ENCODE data around the gene TTLL9. TPM values are rescaled to one million over a fixed set of nuclear protein-coding genes. Genes with fewer than 3 reads are reported as not detected.
"Not testable (repeated sequence)": the region's sequence is repeated elsewhere in the genome, so short reads cannot be mapped to it uniquely, and the experiment has no call there.

The TTLL9 gene
- total RNA-seq, 1 donor, result 0.09 TPM

DNA sequence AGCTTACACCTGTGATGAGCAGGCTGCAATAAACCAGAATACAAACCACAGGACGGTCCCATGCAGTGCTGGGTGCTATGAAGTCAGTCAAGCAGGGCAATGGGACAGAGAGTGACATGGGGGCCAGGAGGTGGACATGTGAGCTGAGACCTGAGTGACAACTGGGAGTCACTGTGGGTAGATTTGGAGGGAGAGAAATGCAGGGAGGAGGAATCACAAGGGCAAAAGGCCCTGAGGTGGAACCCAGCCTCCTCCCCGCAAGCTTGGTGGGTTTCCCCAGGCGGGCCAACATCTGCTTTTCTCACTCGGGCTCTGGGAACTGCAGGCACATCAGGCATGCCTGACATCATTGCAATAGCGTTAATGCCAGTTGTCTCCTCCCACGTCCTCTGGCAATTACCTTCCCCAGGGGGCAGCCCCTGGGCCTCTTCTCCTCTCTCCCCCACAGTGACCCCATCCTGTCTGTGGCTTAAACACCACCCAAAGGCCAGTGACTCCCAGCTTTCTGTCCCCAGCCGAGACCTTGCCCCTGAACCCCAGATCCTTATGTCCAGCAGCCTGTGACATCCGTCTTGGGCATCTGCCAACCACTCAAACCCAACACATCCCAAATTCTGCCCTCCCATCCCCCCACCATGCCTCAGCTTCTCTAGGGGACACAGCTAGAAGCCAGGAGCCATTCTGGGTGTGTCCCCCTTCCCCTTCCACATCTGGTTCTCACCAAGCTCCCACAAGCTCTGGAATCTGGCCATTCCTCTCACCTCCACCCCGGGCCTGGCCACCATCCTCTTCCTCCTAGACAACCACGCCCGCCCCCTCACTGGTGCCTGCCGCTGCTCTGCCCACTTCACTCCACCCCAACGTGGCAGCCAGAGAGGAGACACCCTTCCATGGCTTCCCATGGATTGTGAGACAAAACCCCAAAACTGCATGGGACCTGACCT lies 53.2 kb downstream of the TTLL9 start:
- no peak for DNase-seq (ENCODE audit: low read depth)
- H3K4me3 ChIP-seq (ENCODE audit: low read depth, low read length), result no peak overlapping the region
- TF ChIP-seq, protein P1, sequence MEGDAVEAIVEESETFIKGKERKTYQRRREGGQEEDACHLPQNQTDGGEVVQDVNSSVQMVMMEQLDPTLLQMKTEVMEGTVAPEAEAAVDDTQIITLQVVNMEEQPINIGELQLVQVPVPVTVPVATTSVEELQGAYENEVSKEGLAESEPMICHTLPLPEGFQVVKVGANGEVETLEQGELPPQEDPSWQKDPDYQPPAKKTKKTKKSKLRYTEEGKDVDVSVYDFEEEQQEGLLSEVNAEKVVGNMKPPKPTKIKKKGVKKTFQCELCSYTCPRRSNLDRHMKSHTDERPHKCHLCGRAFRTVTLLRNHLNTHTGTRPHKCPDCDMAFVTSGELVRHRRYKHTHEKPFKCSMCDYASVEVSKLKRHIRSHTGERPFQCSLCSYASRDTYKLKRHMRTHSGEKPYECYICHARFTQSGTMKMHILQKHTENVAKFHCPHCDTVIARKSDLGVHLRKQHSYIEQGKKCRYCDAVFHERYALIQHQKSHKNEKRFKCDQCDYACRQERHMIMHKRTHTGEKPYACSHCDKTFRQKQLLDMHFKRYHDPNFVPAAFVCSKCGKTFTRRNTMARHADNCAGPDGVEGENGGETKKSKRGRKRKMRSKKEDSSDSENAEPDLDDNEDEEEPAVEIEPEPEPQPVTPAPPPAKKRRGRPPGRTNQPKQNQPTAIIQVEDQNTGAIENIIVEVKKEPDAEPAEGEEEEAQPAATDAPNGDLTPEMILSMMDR (IDR thresholded peaks at IDR 0.05; ENCODE audit: insufficient read depth, low read length), result no peak

DNA sequence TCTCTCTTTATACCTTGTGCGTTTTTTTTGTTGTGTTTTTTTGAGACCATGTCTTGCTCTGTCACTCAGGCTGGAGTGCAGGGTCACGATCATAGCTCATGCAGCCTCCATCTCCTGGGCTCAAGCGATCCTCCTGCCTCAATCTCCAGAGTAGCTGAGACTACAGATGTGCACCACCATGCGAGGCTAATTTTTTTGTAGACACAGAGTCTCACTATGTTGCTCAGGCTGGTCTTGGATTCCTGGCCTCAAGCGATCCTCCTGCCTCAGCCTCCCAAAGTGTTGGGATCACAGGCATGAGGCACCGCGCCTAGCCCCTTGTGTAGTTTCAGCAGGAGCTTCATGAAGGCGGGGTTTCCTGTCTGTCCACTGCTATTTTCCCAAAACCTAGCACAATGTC lies 54.1 kb downstream of the TTLL9 start:
- DNase-seq (ENCODE audit: low read depth), result no peak
- H3K4me3 ChIP-seq (ENCODE audit: low read depth, low read length), result no peak overlapping the region
- TF ChIP-seq, protein P1 (IDR thresholded peaks at IDR 0.05; ENCODE audit: insufficient read depth, low read length), result no peak

DNA sequence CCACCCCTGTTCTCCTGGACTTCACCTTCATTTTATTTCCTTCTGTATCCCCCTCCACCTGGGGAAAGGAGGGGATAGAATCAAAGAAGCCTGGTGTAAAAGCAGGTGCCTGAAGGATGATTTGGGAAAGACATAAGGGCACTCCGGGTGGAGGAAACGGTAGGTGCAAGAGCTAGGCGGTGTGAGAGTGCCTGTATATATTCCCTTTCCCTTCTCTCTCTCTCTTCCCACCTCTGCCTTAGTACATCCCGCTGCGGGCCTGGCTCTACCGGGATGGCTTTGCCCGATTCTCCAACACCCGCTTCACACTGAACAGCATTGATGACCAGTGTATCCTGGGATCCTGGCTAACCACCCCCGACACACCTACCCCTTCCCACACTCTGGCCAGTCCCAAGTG lies 55.2 kb downstream of the TTLL9 start:
- no peak for DNase-seq (ENCODE audit: low read depth)
- H3K4me3 ChIP-seq (ENCODE audit: low read depth, low read length), result no peak overlapping the region
- TF ChIP-seq, protein P1 (IDR thresholded peaks at IDR 0.05; ENCODE audit: insufficient read depth, low read length), result no peak

DNA sequence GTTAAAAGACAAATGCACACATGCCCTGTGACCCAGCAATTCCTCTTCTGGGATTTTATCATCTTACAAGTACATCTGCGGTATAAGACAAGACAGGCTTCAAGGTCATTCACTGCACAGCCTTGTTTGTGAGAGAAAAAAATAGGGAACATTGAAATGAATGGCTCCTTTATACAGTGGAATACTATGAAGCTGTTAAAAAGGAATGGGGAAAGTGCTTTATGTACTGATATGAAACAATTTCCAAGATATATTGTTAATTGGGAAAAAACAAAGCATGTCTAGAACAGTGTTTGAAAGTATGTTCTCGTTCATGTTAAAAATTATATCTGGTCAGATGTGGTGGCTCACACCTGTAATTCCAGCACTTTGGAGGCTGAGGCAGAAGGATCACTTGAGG lies 56.1 kb downstream of the TTLL9 start:
- no peak for DNase-seq (ENCODE audit: low read depth)
- TF ChIP-seq, protein P1 (IDR thresholded peaks at IDR 0.05; ENCODE audit: insufficient read depth, low read length), result no peak
- no peak overlapping the region for H3K4me3 ChIP-seq (ENCODE audit: low read depth, low read length)

DNA sequence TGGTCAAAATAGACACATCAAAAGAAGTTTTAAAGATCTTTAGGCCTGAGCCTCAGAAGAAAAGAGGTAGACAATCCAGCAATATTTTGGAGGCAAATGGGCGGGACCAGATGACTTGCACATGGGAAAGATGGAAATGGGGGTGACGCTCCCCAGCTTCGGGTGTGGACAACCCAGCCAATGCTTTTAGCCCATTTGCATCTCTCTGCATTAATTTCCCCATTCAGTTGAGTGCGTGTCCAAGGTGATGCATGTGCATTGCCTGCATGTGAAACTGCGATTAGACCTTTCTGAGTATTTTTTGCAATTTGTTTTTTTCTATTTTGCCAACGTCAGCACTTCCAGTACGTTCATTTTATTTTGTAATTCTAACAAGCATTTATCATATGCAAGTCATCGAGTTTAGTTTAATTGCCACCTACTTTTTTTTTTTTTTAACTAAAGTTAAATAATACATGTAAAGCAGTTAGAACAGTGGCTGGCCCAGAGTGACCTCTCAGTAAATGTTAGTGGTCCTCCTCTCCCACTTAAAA lies 57.3 kb downstream of the TTLL9 start:
- TF ChIP-seq, protein P1 (IDR thresholded peaks at IDR 0.05; ENCODE audit: insufficient read depth, low read length), result no peak
- no peak for DNase-seq (ENCODE audit: low read depth)
- no peak overlapping the region for H3K4me3 ChIP-seq (ENCODE audit: low read depth, low read length)

DNA sequence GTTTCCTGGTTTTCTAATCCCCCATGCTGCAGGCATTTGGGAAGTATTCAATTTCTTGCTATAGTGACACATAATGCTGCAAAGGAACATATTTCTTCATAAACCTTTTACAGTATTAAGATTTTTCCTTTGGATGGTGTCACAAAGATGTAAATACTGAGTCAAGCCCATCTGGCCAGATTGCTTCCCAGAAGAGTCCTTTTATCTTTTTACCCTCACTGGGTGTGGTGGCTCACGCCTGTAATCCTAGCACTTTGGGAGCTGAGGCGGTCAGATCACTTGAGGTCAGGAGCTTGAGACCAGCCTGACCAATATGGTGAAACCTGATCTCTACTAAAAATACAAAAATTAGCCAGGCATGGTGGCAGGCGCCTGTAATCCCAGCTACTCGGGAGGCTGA lies 59.2 kb downstream of the TTLL9 start:
- H3K4me3 ChIP-seq (ENCODE audit: low read depth, low read length); DNase-seq (ENCODE audit: low read depth): not testable (repeated sequence)

DNA sequence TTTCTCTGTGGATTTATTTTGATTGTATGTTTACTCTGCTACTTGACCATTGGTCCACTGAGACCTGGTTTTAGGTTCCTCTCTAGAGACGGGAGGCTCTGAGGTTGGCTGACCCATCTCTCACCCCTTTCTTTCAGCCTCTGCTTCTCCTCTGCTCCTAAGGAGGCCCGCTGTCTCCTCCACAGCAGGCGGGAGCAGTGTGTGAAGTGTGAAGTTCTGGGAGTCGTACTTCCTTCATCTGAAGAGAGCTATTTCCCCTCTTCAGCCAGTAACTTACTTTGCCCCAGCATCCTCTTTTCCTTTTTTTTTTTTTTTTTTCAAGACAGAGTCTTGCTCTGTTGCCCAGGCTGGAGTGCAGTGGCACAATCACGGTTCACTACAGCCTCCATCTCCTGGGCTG lies 60.3 kb downstream of the TTLL9 start:
- TF ChIP-seq, protein P1 (IDR thresholded peaks at IDR 0.05; ENCODE audit: insufficient read depth, low read length), result no peak
- H3K4me3 ChIP-seq (ENCODE audit: low read depth, low read length), result no peak overlapping the region
- no peak for DNase-seq (ENCODE audit: low read depth)

Data from fibroblast of the aortic adventitia (primary cell).